Posterior cingulate gyrus (tissue), 11 donors: ENCODE data around the gene SPTA1.
"Not testable (repeated sequence)": the region's sequence is repeated elsewhere in the genome, so short reads cannot be mapped to it uniquely, and the experiment has no call there.

Source experiments
- DNase-seq, 10 donors: peaks; one replicate each; pipeline versions ENCODE4 v3.0.0 to v3.0.0-alpha.2; 2020 to 2021; ENCODE audit warnings: mixed read lengths in 3 of 10
- intact Hi-C: fragments of 100-400 bp; cut with DNase I; formaldehyde crosslinking; loops from one replicate; pipeline ENCODE4 v1.15.1; 2023

The SPTA1 gene

GRCh38 chr1:158686111-158687009 is at the start of gene SPTA1:
SPTA1 (minus strand) TSS chr1:158686715; CDS start chr1:158686517, 198 bp downstream.
- DNase-seq: no peak
- intact Hi-C loops: no loop called here

GRCh38 chr1:158735848-158736247 is 49.3 kb upstream of the SPTA1 start:
- DNase-seq: no peak
- intact Hi-C loops: no loop called here

DNA sequence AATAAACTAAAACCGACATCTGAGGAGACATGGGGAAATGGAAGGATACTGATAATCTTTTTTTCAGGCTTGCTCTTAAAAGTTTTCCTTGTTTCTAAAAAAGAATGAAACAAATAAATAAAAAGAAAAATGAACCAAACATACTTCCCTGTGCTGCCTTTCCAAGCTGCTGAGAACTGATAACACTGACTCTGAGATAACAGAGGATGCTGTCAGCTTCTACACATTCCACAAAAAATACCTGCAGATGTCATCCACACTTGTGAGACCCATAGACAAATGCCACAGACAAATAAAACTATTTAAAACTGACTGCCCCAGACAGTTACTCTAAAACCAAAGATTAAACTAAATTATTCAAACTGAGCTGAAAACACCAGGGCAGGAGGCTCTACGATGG is 46.0 kb upstream of the SPTA1 start:
- intact Hi-C loops: no loop called here
- no peak for DNase-seq

DNA sequence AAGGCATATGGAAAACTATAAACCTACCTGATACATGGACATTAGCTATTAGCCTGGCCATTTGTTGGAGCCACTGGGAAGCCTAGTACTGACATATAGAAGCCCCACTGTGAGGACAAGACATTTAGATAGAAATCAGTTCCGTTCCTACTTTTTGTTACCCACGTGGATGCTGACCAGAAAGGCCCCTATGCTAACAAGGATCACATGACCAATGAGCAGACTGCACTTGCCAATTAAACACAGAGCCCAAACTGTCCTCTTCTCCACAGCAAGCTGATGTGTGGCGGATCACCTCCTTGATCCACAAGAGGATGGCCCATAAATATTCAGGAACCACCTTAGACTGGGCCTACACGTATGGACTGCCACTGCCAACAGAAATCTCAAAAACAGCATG is 45.2 kb upstream of the SPTA1 start:
- no peak for DNase-seq
- intact Hi-C loops: no loop called here

- no peak for DNase-seq
- intact Hi-C loops: no loop called here
Measured at GRCh38 chr1:158730453-158730852, 43.9 kb upstream of the SPTA1 start.

DNA sequence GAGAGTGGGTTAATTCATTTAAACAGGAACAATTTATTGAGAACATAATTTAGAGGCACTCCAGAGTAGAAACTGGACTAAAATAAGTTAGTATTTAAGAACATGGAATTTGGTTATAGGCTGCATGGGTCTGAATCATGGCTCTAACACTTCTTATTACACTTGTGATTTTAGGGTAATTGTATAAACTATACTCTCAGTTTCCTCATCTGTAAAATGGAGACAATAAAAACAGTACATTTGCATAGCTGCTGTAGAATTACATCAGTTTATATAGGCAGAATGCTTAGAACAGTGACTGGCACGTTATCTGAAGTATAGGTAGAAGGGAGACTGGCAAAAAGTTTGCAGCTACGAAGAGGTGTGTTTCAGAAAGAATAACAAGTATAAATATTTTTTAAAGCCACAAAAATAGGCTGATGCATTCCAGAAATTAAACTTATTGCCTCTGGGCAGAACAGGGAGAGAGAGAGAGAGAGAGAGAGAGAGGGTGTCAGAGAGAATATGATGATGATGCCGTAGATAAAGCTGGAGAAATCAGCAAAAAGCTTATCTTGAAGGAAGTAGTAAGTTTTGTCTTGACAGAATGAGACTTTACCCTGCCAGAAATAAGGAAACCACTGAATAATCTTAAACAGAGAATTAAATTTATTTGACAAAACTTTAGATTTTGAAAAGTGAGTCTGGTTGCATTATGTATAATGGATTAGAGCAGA is 42.2 kb upstream of the SPTA1 start:
- intact Hi-C loops: no loop called here

GRCh38 chr1:158724442-158724841 is 37.9 kb upstream of the SPTA1 start:
- intact Hi-C loops: no loop called here
- no peak for DNase-seq

More for the DNA sequence above, 42.2 kb upstream of the SPTA1 start:
- DNase-seq: no peak

DNA sequence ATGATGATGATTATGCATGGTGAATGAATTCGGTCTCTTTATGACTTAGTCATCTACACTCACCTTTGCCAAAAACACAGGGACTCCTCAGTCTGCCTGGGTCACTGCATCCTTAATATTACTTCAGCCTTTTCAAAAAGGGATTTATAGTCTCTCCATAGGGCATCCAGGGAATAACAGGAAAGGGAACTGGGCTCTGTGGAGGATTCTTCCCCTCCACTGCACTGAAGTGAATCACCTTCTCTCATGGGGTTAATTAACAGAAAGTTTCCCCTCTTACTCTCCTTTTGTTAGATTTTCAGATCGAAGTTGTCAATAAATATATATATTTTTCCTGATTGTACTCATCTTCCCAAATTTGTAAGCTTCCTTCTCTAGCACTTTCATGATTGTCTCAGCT is 34.1 kb upstream of the SPTA1 start, which contains the start of gene OR6K3:
TSS of gene OR6K3 (minus strand) at position 101 of the 400 bp plus-strand sequence. CDS start 2,605 bp downstream, outside the sequence.
- intact Hi-C loops: no loop called here

GRCh38 chr1:158719664-158720063 is 33.1 kb upstream of the SPTA1 start:
- DNase-seq: no peak
- intact Hi-C loops: no loop called here

More for the DNA sequence above, 34.1 kb upstream of the SPTA1 start, which contains the start of gene OR6K3:
- no peak for DNase-seq

- no peak for DNase-seq
- intact Hi-C loops: no loop called here
Measured at GRCh38 chr1:158717344-158717743, 30.8 kb upstream of the SPTA1 start.

GRCh38 chr1:158716335-158716734 is 29.8 kb upstream of the SPTA1 start:
- intact Hi-C loops: no loop called here
- no peak for DNase-seq

GRCh38 chr1:158714754-158715153 is 28.2 kb upstream of the SPTA1 start:
- intact Hi-C loops: no loop called here

DNA sequence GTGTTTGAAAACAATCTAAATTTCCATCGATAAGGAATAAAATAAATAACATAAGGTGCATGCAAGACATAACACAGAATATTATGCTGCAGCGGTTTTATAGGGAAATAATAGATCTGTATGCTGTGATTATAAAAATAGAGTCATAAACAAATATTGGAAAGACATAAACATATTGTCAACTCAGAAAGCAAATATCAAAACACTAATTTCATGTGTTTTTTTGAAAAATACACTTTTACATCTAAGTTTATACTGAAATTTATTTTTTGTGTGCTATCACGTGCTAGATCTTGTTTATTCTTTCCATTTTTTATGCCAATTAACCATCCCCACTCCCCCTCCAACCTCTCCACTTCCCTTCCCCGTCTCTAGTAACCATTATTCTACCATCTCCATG is 24.6 kb upstream of the SPTA1 start:
- intact Hi-C loops: no loop called here

More at GRCh38 chr1:158714754-158715153, 28.2 kb upstream of the SPTA1 start:
- DNase-seq: no peak

DNA sequence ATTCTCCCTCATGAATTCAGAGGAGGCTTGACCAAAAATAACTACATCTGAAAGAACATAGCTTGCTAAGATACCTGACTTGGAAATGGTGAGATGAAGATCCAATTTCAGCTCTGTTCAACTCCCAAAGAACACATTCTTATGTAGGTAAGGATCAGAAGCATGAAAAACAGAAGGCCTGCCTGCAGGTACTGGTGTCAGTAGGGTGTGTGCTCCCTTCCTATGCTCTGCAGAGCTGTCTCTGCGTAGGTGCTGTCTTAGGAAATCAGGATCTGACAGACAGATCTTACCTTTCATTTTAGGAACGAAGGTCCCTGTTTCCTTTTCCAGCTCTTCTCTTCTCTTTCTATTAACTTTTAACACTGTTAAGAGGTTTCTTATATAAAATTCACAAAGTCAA is 19.6 kb upstream of the SPTA1 start:
- DNase-seq: no peak
- intact Hi-C loops: no loop called here

More for the DNA sequence above, 24.6 kb upstream of the SPTA1 start:
- DNase-seq: no peak

GRCh38 chr1:158700552-158700951 is 14.0 kb upstream of the SPTA1 start, which contains the start of gene OR6K2:
OR6K2 (minus strand) TSS chr1:158700652; CDS start chr1:158700652, 0 bp downstream.
- DNase-seq: no peak
- intact Hi-C loops: no loop called here

DNA sequence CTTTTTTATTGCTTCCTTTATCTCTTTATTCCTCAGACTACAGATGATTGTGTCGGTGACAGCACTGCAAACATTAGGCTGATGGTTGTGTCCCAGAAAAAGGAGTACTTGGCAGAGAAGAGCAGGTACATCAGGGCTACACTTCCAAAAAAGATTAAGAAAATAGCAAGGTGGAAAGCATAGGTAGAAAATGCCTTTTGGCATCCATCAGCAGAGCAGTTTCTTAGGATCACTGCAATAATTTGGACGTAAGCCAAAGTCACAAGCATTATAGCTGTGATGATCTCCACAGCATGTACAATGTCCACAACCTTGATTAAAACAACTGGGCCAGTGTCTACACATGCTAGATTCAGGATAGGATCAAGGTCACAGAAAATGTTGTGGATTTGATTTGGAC is 8.1 kb upstream of the SPTA1 start:
- intact Hi-C loops: no loop called here
- no peak for DNase-seq

GRCh38 chr1:158692356-158692755 is 5.8 kb upstream of the SPTA1 start:
- intact Hi-C loops: no loop called here
- DNase-seq: no peak

DNA sequence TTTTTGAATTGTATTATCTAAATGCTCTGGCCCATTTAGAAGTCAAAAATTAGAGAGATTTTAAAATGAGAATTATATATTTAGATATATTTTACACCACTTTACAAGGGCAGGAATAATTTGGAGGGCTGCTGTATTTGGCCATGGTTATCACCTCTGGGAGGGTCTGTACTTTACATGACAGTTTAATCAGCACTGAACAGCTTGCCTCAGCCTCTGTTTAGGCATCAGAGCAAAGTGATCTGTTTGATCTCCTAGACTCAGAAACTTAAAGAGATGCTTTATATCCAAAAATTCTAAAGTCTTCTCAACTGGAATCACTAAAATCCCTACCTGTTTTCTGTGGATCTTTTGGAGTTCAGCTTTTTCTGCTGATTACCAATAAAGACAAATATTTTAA is 5.4 kb upstream of the SPTA1 start:
- no peak for DNase-seq
- intact Hi-C loops: no loop called here

DNA sequence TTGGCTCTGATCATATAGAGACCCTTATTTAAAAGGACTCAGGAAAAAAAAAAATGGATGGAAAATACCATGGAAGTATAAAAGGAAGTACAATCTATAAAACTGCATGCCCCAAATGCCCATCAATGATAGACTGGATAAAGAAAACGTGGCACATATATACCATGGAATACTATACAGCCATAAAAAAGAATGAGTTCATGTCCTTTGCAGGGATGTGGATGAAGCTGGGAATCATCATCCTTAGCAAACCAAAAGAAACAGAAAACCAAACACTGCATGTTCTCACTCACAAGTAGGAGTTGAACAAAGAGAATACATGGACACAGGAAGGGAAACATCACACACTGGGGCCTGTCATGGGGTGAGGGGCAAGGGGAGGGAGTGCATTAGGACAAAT is 4.6 kb upstream of the SPTA1 start:
- DNase-seq, intact Hi-C loops: not testable (repeated sequence)

GRCh38 chr1:158689875-158690274 is 3.4 kb upstream of the SPTA1 start:
- DNase-seq: no peak
- intact Hi-C loops: no loop called here

DNA sequence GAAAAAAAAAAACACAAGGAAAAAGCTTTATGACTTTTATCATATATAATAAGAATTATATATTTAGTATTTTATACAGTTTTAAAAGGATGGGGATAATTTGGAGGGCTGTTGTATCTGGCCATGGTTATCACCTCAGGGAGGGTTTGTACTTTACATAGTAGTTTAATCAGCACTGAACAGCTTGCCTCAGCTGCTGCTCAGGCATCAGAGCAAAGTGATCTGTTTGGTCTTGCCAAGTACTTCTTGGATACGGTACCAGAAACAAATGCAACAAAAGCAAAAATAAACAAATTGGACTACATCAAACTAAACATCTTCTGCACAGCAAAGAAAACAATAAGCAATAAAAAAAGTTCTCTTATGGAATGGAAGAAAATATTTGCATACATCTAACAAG is 2.6 kb upstream of the SPTA1 start:
- intact Hi-C loops: no loop called here
- DNase-seq: no peak
